Activated naive CD8-positive, alpha-beta T cell (primary cell): ENCODE measurements around the gene PNMA8B.

ENCODE experiments used
- H3K27ac Mint-ChIP-seq: one replicate; pipeline ENCODE4 v1.8.0; 2021; ENCODE audit warnings: mixed read lengths
- H3K27me3 Mint-ChIP-seq: one replicate; pipeline ENCODE4 v1.8.0; 2021; ENCODE audit warnings: mixed read lengths
- H3K36me3 Mint-ChIP-seq: one replicate; pipeline ENCODE4 v1.8.0; 2021; ENCODE audit warnings: mixed read lengths
- H3K4me1 Mint-ChIP-seq: one replicate; pipeline ENCODE4 v1.8.0; 2021; ENCODE audit warnings: low read depth, mixed read lengths
- H3K4me3 Mint-ChIP-seq: one replicate; pipeline ENCODE4 v1.8.0; 2021; ENCODE audit warnings: mild to moderate bottlenecking, mixed read lengths
- H3K9me3 Mint-ChIP-seq: one replicate; pipeline ENCODE4 v1.8.0; 2021; ENCODE audit warnings: low read depth, mixed read lengths

PNMA8B gene

GRCh38 chr19:46461537-46461936 is 34.1 kb downstream of the PNMA8B start:
- Mint-ChIP-seq H3K4me1 (no peaks in the 10 kb centered on the region), H3K27me3 (peaks cover 12% of the 10 kb centered on the region), H3K27ac (no peak overlapping the region), H3K36me3 (no peaks in the 10 kb centered on the region), H3K9me3 (no peaks in the 10 kb centered on the region), H3K4me3 (no peak overlapping the region)

GRCh38 chr19:46460981-46461380 is 34.7 kb downstream of the PNMA8B start:
- Mint-ChIP-seq H3K36me3 (no peaks in the 10 kb centered on the region), H3K9me3 (no peaks in the 10 kb centered on the region), H3K4me1 (no peaks in the 10 kb centered on the region), H3K27ac (no peak overlapping the region), H3K4me3 (no peak overlapping the region), H3K27me3 (peaks cover 12% of the 10 kb centered on the region)

GRCh38 chr19:46460055-46460454 is 35.6 kb downstream of the PNMA8B start:
- Mint-ChIP-seq H3K9me3 (no peaks in the 10 kb centered on the region), H3K27me3 (peaks cover 10% of the 10 kb centered on the region), H3K27ac (no peak overlapping the region), H3K36me3 (no peaks in the 10 kb centered on the region), H3K4me3 (no peak overlapping the region), H3K4me1 (no peaks in the 10 kb centered on the region)

DNA sequence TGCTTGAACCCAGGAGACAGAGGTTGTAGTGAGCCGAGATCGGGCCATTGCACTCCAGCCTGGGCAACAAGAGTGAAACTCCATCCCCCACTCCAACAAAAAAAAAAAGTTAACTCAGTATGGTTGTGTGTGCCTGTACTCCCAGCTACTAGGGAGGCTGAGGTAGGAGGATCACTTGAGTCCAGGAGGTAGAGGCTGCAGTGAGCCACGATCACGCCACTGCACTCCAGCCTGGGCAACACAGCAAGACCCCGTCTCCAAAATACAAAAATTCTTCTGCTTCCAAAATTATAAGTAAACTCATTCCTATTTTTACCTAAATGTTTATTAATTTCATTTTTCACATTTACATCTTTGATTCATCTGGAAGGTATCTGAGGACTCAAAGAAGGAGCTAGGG is 38.7 kb downstream of the PNMA8B start:
- H3K9me3 Mint-ChIP-seq: no peaks in the 10 kb centered on the region
- H3K27me3 Mint-ChIP-seq: peaks cover 9% of the 10 kb centered on the region
- H3K27ac Mint-ChIP-seq: no peak overlapping the region
- H3K36me3 Mint-ChIP-seq: no peaks in the 10 kb centered on the region
- no peaks in the 10 kb centered on the region for H3K4me1 Mint-ChIP-seq
- H3K4me3 Mint-ChIP-seq: no peak overlapping the region

DNA sequence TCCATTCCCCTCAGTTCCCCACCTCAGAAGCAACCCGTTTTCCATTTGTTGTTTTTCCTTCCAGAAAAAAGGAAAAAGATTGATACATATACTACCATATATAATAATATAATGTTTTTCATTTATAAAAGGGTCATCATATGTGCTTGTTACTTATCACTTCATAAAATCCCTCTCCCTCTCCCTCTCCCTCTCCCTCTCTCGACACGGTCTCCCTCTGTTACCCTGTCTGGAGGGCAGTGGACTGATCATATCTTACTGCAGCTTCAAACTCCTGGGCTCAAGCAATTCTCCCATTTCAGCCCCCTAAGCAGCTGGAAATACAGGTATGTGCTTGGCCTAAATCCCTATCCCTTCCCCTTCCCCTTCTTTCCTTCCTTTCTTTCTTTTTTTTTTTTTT is 41.4 kb downstream of the PNMA8B start:
- H3K27ac Mint-ChIP-seq: no peak overlapping the region
- no peak overlapping the region for H3K4me3 Mint-ChIP-seq
- H3K27me3 Mint-ChIP-seq: peaks cover 15% of the 10 kb centered on the region
- H3K9me3 Mint-ChIP-seq: peaks cover 3% of the 10 kb centered on the region
- no peaks in the 10 kb centered on the region for H3K4me1 Mint-ChIP-seq
- peaks cover 7% of the 10 kb centered on the region for H3K36me3 Mint-ChIP-seq

DNA sequence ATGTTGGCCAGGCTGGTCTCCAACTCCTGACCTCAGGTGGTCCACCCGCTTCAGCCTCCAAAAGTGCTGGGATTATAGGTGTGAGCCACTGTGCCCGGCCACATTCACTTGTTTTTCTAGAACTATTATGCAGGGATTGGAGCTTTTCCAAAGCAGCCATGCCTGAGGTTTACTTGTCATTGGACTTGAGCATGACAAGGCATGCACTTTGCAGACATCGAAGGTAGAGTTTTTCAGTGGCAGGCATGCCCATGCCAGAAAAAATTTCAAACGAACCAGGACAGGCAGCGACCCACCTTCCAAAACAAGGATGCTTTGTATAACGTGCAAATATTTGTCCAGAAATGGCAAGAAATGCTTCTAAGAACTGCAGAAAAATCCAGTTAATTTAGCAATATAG is 42.0 kb downstream of the PNMA8B start:
- peaks cover 14% of the 10 kb centered on the region for H3K27me3 Mint-ChIP-seq
- peaks cover 4% of the 10 kb centered on the region for H3K9me3 Mint-ChIP-seq
- no peak overlapping the region for H3K27ac Mint-ChIP-seq
- H3K4me3 Mint-ChIP-seq: no peak overlapping the region
- peaks cover 8% of the 10 kb centered on the region for H3K36me3 Mint-ChIP-seq
- no peaks in the 10 kb centered on the region for H3K4me1 Mint-ChIP-seq

- Mint-ChIP-seq H3K4me3 (no peak overlapping the region), H3K27ac (no peak overlapping the region), H3K4me1 (no peaks in the 10 kb centered on the region)
Measured at GRCh38 chr19:46452186-46452585, 43.5 kb downstream of the PNMA8B start.

DNA sequence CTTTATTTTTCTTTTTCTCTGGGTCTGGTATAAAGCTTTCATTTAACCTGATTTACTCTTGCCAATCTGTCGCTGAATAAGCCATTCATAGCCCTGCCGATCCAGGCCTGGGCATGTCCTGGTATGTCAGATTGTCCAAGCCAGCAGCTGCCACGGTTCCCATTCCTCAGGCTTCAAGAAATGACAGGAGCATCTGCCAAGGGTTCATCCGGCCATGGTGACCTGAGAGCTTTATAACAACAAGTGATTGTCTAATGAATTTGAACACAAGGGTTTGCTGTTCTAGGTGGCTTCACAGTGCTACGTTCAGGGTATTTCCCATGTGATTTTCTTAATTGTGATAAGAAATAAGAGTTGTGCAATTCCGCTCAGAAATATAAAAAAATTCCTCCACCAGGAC is 44.3 kb downstream of the PNMA8B start:
- H3K27ac Mint-ChIP-seq: no peak overlapping the region
- H3K27me3 Mint-ChIP-seq: peaks cover 9% of the 10 kb centered on the region
- peaks cover 4% of the 10 kb centered on the region for H3K9me3 Mint-ChIP-seq
- H3K36me3 Mint-ChIP-seq: peaks cover 8% of the 10 kb centered on the region
- H3K4me3 Mint-ChIP-seq: no peak overlapping the region
- H3K4me1 Mint-ChIP-seq: no peaks in the 10 kb centered on the region

More at GRCh38 chr19:46452186-46452585, 43.5 kb downstream of the PNMA8B start:
- peaks cover 8% of the 10 kb centered on the region for H3K36me3 Mint-ChIP-seq
- peaks cover 9% of the 10 kb centered on the region for H3K27me3 Mint-ChIP-seq
- H3K9me3 Mint-ChIP-seq: peaks cover 4% of the 10 kb centered on the region

- Mint-ChIP-seq H3K27me3 (peaks cover 9% of the 10 kb centered on the region), H3K4me3 (no peak overlapping the region), H3K27ac (no peak overlapping the region), H3K4me1 (no peaks in the 10 kb centered on the region), H3K9me3 (peaks cover 4% of the 10 kb centered on the region), H3K36me3 (peaks cover 8% of the 10 kb centered on the region)
Measured at GRCh38 chr19:46450737-46451136, 44.9 kb downstream of the PNMA8B start.

- peaks cover 4% of the 10 kb centered on the region for H3K9me3 Mint-ChIP-seq
- no peak overlapping the region for H3K27ac Mint-ChIP-seq
- peaks cover 8% of the 10 kb centered on the region for H3K36me3 Mint-ChIP-seq
- H3K4me1 Mint-ChIP-seq: no peaks in the 10 kb centered on the region
- no peak overlapping the region for H3K4me3 Mint-ChIP-seq
- H3K27me3 Mint-ChIP-seq: peaks cover 9% of the 10 kb centered on the region
Measured at GRCh38 chr19:46449228-46449627, 46.4 kb downstream of the PNMA8B start.

GRCh38 chr19:46448601-46449000 is 47.1 kb downstream of the PNMA8B start:
- Mint-ChIP-seq H3K27ac (no peak overlapping the region), H3K4me1 (no peaks in the 10 kb centered on the region), H3K4me3 (no peak overlapping the region), H3K36me3 (peaks cover 8% of the 10 kb centered on the region), H3K9me3 (peaks cover 4% of the 10 kb centered on the region), H3K27me3 (peaks cover 8% of the 10 kb centered on the region)

DNA sequence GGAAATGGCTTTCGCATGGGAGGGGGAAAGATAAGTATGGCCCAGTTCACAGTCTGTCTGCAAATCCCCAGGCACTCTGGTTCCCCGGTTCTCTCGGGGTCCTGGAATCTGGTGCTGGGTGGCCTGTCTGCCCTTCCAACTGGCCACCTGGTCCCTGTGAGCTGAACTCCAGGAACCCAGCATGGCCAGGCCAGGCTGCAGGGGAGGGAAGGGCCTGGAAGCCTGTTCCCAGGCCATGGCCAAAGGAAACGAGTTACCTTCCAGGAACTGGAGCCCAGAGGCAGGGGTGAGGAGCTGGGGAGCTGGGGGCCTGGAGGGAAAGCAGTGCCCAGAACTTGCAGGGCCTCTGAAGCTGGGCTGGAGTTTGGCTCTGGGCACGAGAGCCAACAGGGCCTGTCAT is 47.8 kb downstream of the PNMA8B start:
- H3K27ac Mint-ChIP-seq: no peak overlapping the region
- H3K36me3 Mint-ChIP-seq: peaks cover 8% of the 10 kb centered on the region
- no peak overlapping the region for H3K4me3 Mint-ChIP-seq
- peaks cover 8% of the 10 kb centered on the region for H3K27me3 Mint-ChIP-seq
- peaks cover 4% of the 10 kb centered on the region for H3K9me3 Mint-ChIP-seq
- no peaks in the 10 kb centered on the region for H3K4me1 Mint-ChIP-seq

- Mint-ChIP-seq H3K36me3 (peaks cover 8% of the 10 kb centered on the region), H3K27ac (no peak overlapping the region), H3K4me1 (no peaks in the 10 kb centered on the region), H3K4me3 (no peak overlapping the region), H3K27me3 (peaks cover 8% of the 10 kb centered on the region), H3K9me3 (peaks cover 4% of the 10 kb centered on the region)
Measured at GRCh38 chr19:46447006-46447405, 48.7 kb downstream of the PNMA8B start.

DNA sequence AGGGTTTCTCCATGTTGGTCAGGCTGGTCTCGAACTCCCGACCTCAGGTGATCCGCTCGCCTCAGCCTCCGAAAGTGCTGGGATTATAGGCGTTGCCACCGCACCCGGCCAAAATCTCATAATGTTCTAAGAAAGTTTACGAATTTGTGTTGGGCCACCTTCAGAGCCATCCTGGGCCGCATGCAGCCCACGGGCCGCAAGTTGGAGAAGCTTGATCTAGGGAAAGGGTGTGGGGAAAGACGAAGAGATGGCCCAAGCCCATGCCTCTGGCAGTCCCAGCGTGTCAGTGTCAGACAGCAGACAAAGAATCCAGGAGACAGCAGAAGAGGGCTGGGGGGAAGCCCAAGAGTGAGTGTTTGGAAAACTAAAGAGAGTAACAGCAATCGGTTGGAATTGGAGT is 49.6 kb downstream of the PNMA8B start:
- Mint-ChIP-seq H3K27me3 (peaks cover 8% of the 10 kb centered on the region), H3K27ac (no peak overlapping the region), H3K9me3 (peaks cover 4% of the 10 kb centered on the region), H3K4me1 (no peaks in the 10 kb centered on the region), H3K36me3 (peaks cover 8% of the 10 kb centered on the region), H3K4me3 (no peak overlapping the region)

DNA sequence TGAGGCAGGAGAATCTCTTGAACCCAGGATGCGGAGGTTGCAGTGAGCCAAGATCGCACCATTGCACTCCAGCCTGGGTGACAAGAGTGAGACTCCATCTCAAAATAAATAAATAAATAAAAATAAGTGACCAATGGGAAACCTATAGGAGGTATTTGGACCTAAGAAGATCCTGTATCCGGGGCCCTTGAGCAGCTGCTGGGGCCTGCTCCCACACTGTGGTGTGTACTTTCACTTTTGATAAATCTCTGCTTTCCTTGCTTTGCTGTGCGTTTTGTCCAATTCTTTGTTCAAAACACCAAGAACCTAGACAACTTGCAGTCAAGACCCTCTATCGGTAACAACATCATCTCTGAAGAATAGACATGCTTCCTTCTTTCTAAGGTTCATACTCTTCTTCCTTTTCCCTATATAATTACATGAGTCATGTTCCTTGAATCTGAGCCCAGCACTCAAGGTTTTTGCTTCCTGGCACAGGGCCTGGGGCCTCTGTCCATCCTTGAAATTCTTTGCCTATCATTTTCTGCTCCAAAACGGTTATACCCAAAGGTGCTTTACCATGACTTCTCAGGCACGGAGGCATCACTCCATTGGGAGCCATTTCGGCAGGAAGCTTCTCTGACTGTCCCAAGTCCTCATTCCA is 52.7 kb downstream of the PNMA8B start:
- Mint-ChIP-seq H3K36me3 (no peaks in the 10 kb centered on the region), H3K4me1 (no peaks in the 10 kb centered on the region), H3K9me3 (no peaks in the 10 kb centered on the region), H3K4me3 (no peak overlapping the region), H3K27me3 (no peaks in the 10 kb centered on the region), H3K27ac (no peak overlapping the region)

DNA sequence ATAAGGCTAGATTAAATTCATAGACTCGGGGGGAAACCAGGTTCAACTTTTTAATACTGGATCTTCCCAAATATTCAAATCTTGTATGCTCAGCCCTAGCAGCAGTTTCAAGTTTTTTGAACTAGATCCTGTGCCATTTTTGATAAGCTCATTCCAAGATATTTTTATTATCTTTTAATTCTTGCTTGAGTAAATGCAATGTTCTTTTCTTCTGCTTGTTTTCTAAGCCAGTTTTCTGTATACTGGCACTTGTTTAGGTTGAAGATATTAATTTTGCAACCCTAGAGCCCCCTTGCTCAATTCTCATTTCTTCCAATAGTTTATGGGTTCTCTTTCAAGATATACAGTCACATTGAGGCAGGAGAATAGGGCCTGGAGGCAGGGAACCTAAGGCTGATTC is 53.8 kb downstream of the PNMA8B start:
- Mint-ChIP-seq H3K27me3 (peaks cover 3% of the 10 kb centered on the region), H3K4me1 (no peaks in the 10 kb centered on the region), H3K36me3 (no peaks in the 10 kb centered on the region), H3K27ac (no peak overlapping the region), H3K4me3 (no peak overlapping the region), H3K9me3 (no peaks in the 10 kb centered on the region)
